Motor neuron (in vitro differentiated cells): Measurements from ENCODE around the gene GOLGB1. TPM values are rescaled to one million over a fixed set of nuclear protein-coding genes. Genes with fewer than 3 reads are reported as not detected.
"Not testable (repeated sequence)": the region's sequence is repeated elsewhere in the genome, so short reads cannot be mapped to it uniquely, and the experiment has no call there.

ENCODE experiments used
- ATAC-seq, 8 experiments: fragments of 200-7000 bp; cut with Tn5 transposase; replicated peaks in 6 of 8; 2 replicates each; pipeline ENCODE4 v1.8.0; 2021; ENCODE audit warnings: mild to moderate bottlenecking in 8 of 8, moderate library complexity in 8 of 8
- H3K27ac ChIP-seq, 2 donors: fragments of 250-450 bp; sonication (Bioruptor Pico); 2 replicates each; pipeline ENCODE4 v1.9.0; 2021; ENCODE audit warnings: antibody characterized with exemption in 2 of 2, mild to moderate bottlenecking in 2 of 2, moderate library complexity in 1 of 2
- H3K4me1 ChIP-seq, 2 donors: fragments of 250-450 bp; sonication (Bioruptor Pico); replicated peaks in 1 of 2; 2 replicates each; pipeline ENCODE4 v1.6.1; 2021; ENCODE audit warnings: antibody characterized with exemption in 2 of 2, mild to moderate bottlenecking in 2 of 2, moderate library complexity in 1 of 2
- H3K4me3 ChIP-seq, 5 donors: fragments of 250-450 bp; sonication (Bioruptor Pico); 2 replicates each; pipeline ENCODE4 v1.9.0; 2021; ENCODE audit warnings: antibody characterized with exemption in 5 of 5, mild to moderate bottlenecking in 5 of 5, moderate library complexity in 4 of 5
- WGBS, 10 experiments: fragments of 450-650 bp; shearing (Covaris generic); methylation state at CpG; one replicate each; pipeline ENCODE4 v1.0.0; 2022; 5-methylcytosine and 5-hydroxymethylcytosine counted together
- in situ Hi-C, 9 experiments: fragments of 400-800 bp; cut with MboI; loops; one replicate each; pipeline ENCODE4 v1.15.0; 2021; ENCODE audit warnings: low sequenced_read_pairs in 9 of 9, low pct_unique_long_range_greater_than_20kb in 2 of 9; ENCODE audit not compliant: unreplicated experiment in 9 of 9
- total RNA-seq, 8 experiments: library from RNA; unstranded; fragments of 300-600 nt; gene quantifications; 2 replicates each; pipeline versions ENCODE4 v1.2.3 to v1.2.4, GENCODE V29; 2022

Gene GOLGB1
- total RNA-seq, 8 experiments from 2014 or later, result 36.4 to 72.5 (median 55.4) TPM

GRCh38 chr3:121698476-121698875, 51.1 kb downstream of the GOLGB1 start:
- no peak for ATAC-seq
- H3K4me1 ChIP-seq, result no peaks in the 10 kb centered on the region
- in situ Hi-C loops, result no loop called here
- WGBS, 10 experiments, result 89 to 100% (median 100%) methylated on average over 1 of the region's 1 CpG; no CpG with 5 or more reads in 1 of the 10 experiments
- no peak overlapping the region for H3K4me3 ChIP-seq
- no peak overlapping the region for H3K27ac ChIP-seq

DNA sequence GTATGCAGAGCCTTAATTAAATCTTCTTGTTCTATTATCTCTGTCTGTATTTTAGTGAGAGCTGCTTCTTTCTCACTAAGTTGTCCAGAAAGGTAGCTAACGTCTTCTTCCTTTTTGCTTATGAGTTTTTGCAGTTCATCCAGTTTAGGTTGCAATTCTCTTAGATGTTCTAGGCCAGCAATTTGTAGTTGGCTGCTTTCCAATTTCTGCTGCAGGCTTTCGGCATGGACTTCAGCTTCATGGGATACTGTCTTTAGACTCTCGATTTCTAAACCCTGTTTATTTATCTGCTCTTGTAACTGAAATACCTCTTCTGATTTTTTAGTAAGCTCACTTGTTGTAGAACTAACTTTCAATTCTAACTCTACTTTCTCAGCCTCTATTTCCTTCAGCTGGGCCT, 53.4 kb downstream of the GOLGB1 start:
- Histone ChIP-seq H3K27ac (no peak overlapping the region), H3K4me3 (no peak overlapping the region), H3K4me1 (no peaks in the 10 kb centered on the region)
- in situ Hi-C loops, result no loop called here
- 90 to 100% (median 98%) methylated on average over 1 to 3 of the region's 3 CpGs for WGBS, 10 experiments
- ATAC-seq, result no peak

DNA sequence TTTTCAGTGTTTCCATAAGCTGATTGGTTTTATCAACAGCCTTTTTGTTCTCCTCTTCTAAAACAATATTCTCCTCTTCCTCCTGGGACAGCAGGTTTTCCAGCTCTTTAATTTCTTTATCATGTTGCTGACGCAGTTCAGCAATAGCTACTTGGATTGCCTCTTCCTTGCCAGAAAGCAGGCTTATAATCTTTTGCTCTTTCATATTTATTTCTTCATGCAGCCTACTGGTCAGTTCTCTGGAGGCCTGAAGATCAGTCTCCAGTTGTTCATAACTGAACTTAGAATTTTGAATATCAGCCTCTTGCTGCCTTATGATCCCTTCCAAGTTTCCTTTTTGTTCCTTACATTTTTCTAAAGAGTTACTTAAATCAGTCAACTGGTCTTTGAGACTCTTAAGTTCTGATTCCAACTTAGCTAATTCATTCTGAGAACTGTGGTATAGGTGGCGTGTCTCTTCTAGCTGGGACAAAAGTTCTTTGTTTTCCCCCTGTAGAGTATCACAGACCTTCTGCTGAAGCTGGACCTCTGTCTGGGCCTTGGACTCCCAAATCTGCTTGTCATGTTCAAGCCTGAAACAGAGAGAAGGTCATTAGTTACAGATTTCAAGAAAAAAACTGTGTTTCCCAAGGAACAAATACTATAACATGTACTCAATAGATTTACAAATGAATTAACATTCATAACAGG, 57.4 kb downstream of the GOLGB1 start:
- in situ Hi-C loops, result no loop called here
- 83 to 100% (median 98%) methylated on average over 1 to 2 of the region's 2 CpGs for WGBS, 10 experiments
- Histone ChIP-seq H3K4me1 (no peaks in the 10 kb centered on the region), H3K27ac (no peak overlapping the region), H3K4me3 (no peak overlapping the region)
- ATAC-seq, result no peak

DNA sequence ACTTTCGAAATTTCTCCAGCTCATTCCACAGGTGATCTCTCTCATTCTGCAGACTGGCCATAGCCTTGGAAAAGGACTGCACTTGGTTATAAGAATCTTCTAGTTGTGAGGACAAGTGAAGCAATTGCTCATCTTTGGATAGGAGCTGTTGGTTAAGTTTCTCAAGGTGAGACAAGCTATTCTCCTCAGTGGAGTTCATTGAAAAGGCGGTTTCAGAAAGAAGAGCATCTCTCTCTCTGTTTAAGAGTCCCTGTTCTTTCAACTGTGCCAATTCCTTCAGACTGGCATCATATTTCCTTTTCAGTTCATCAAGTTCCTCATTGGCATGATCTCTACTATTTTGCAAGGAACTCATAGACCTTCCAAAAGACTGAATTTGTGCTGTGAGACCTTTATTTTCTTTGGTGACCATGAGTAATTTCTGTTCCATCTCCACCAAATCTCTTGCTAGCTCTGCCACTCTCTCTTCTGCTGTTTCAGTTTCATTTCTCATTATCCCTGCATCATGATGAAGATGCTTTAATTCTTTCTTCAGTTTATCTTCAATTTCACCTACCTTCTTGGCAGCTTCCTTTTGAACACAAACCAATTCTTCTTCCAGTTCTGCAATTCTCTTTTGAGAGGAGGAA, 58.6 kb downstream of the GOLGB1 start:
- in situ Hi-C loops, result no loop called here
- H3K27ac ChIP-seq, result no peak overlapping the region
- H3K4me1 ChIP-seq, result no peaks in the 10 kb centered on the region
- no peak overlapping the region for H3K4me3 ChIP-seq
- 60 to 100% (median 100%) methylated on average over 1 to 2 of the region's 2 CpGs; no CpG with 5 or more reads in 2 of the 10 experiments for WGBS, 10 experiments
- no peak for ATAC-seq

GRCh38 chr3:121688747-121689146, 60.8 kb downstream of the GOLGB1 start:
- H3K27ac ChIP-seq, H3K4me3 ChIP-seq, ATAC-seq, in situ Hi-C loops, H3K4me1 ChIP-seq: not testable (repeated sequence)
- WGBS, 10 experiments, result no CpG with 5 or more reads among the region's 31 CpGs

DNA sequence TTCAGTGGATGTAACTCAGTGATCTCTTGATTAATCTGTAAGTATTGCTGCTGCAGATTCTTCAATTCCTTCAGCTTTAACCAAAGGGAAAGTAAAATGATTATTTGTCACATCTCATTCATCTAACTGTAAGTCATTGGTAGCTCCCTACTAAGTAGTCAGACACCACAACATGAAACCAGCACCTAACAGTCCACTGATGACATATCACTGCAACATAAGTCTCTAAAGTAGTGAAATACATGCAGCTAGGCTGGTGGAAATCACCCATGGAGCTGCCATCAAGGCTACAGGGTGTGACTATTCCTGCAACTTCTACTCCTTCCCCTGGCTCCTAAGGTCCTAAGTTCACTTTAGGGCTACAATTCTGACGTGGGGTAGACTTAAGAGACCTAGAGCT, 67.7 kb downstream of the GOLGB1 start:
- 71 to 100% methylated on average over 1 of the region's 1 CpG; no CpG with 5 or more reads in 8 of the 10 experiments for WGBS, 10 experiments
- H3K4me1 ChIP-seq, result no peaks in the 10 kb centered on the region
- H3K4me3 ChIP-seq, result no peak overlapping the region
- no peak overlapping the region for H3K27ac ChIP-seq
- in situ Hi-C loops, result no loop called here
- ATAC-seq, result no peak

- WGBS, 10 experiments, result 80 to 100% (median 97%) methylated on average over 1 to 2 of the region's 2 CpGs; no CpG with 5 or more reads in 1 of the 10 experiments
- in situ Hi-C loops, result no loop called here
- Histone ChIP-seq H3K4me3 (no peak overlapping the region), H3K4me1 (no peaks in the 10 kb centered on the region), H3K27ac (no peak overlapping the region)
- no peak for ATAC-seq
Measured at GRCh38 chr3:121677141-121677540, 72.4 kb downstream of the GOLGB1 start.

DNA sequence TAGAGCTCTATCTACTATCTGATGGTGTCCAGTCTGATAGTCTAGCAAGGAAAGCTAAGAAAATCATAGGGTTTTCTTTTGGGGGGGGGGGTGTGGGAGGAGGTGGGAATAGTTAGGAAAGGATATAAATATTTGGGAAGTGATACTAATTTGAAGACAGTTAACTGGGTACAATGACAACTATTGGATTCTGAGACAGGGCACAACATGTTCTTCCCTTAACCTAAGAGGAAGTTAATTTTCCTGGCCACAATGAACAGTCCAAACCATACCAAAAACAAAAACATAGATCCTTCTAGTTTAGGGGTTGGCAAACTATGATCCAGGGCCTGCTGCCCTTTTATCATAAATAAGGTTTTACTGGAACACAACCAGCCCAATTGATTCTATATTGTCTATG, 78.9 kb downstream of the GOLGB1 start:
- in situ Hi-C loops, result no loop called here
- Histone ChIP-seq H3K4me1 (no peaks in the 10 kb centered on the region), H3K27ac (no peak overlapping the region), H3K4me3 (no peak overlapping the region)
- ATAC-seq, result no peak

DNA sequence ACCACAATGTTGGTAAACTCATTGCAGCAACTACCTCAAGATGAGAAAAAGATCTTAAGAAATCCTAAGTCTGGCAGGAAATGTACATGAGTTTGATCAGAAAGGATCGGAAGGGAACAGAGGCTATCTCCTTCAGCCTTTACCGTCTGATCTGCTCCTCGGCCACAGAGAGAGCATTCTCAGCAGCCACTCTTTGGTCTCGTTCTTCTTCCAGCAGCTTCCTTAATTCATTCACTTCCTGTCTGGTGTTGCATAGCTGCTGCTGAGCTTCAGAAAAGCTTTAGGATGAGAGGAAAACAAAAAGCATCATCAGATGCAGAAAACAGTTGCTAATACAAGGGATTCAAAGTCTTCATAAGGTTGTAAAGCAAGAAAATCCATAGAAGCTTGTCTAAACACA, 82.2 kb downstream of the GOLGB1 start:
- Histone ChIP-seq H3K4me3 (no peak overlapping the region), H3K27ac (no peak overlapping the region), H3K4me1 (no peaks in the 10 kb centered on the region)
- in situ Hi-C loops, result no loop called here
- no peak for ATAC-seq
- WGBS, 10 experiments, result 80 to 95% (median 85%) methylated on average over 1 to 4 of the region's 4 CpGs; no CpG with 5 or more reads in 1 of the 10 experiments

DNA sequence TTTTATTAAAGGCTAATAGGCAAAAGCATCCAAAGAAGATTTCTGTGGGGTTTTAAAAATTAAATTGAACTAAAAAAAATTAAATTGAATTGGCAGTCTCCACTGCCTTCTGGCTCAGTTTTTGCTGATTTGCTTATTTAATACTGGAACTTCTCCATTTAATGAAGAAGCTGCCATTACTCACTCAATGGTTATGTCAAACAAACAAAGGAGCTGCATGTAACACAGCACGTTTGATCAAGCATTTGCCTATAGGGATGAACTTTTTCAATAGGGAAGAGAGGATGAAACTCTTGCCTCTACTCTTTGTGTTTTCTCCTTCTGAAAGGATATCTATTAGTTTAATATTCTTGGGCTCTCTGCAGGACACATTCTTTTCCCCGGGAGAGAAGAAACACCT, 84.1 kb downstream of the GOLGB1 start:
- 60 to 90% (median 75%) methylated on average over 1 to 2 of the region's 2 CpGs for WGBS, 10 experiments
- no peak for ATAC-seq
- H3K4me3 ChIP-seq, result no peak overlapping the region
- no peak overlapping the region for H3K27ac ChIP-seq
- H3K4me1 ChIP-seq, result no peaks in the 10 kb centered on the region
- in situ Hi-C loops, result no loop called here

- WGBS, 10 experiments, result 14 to 100% (median 70%) methylated on average over 1 to 2 of the region's 2 CpGs; no CpG with 5 or more reads in 2 of the 10 experiments
- ATAC-seq, result no peak
- no peak overlapping the region for H3K27ac ChIP-seq
- H3K4me1 ChIP-seq, result no peaks in the 10 kb centered on the region
- in situ Hi-C loops, result no loop called here
- H3K4me3 ChIP-seq, result no peak overlapping the region
Measured at GRCh38 chr3:121663171-121663847, 86.2 kb downstream of the GOLGB1 start.

- ATAC-seq, result no peak
- H3K4me1 ChIP-seq, result no peaks in the 10 kb centered on the region
- H3K27ac ChIP-seq, result no peak overlapping the region
- in situ Hi-C loops, result no loop called here
- no peak overlapping the region for H3K4me3 ChIP-seq
Measured at GRCh38 chr3:121662742-121663141, 86.8 kb downstream of the GOLGB1 start.

- 70 to 100% (median 95%) methylated on average over 1 to 5 of the region's 6 CpGs for WGBS, 10 experiments
- no peaks in the 10 kb centered on the region for H3K4me1 ChIP-seq
- H3K4me3 ChIP-seq, result no peak overlapping the region
- in situ Hi-C loops, result no loop called here
- no peak overlapping the region for H3K27ac ChIP-seq
- no peak for ATAC-seq
Measured at GRCh38 chr3:121661376-121661775, 88.2 kb downstream of the GOLGB1 start.
